ENCODE measurements around the gene HTR3B. TPM values are rescaled to one million over a fixed set of nuclear protein-coding genes. Genes with fewer than 3 reads are reported as not detected.

HTR3B gene
- total and polyA plus RNA-seq, 10 of the 15 experiments (the other 5 are each of a cell fraction or from before 2014, with no cell fraction given): not detected

- no peak for TF ChIP-seq CUX1 (IDR thresholded peaks at IDR 0.05; ENCODE audit: insufficient replicate concordance, low read depth, low read length)
- TF ChIP-seq RELB (IDR thresholded peaks at IDR 0.05; ENCODE audit: low read depth): no peak
- TF ChIP-seq NKRF (conservative IDR thresholded peaks at IDR 0.05): no peak
- no peak for TF ChIP-seq ZNF622 (IDR thresholded peaks at IDR 0.05)
- TF ChIP-seq ZNF274 (IDR thresholded peaks at IDR 0.05; ENCODE audit: insufficient read depth, insufficient read length): no peak
- no peak for TF ChIP-seq POLR2AphosphoS2 (IDR thresholded peaks at IDR 0.05; ENCODE audit: low read depth, low read length)
- TF ChIP-seq HDGF (IDR thresholded peaks at IDR 0.05): no peak
- TF ChIP-seq PBX3 (IDR thresholded peaks at IDR 0.05; ENCODE audit: insufficient replicate concordance, low read depth, low read length): no peak
- TF ChIP-seq CHD4 (IDR thresholded peaks at IDR 0.05): no peak
These were observed 77.7 kb downstream of the HTR3B start (continued) for GRCh38 chr11:113982306-113982705.

Data from GM12878 (cell line).